HFF-Myc (cell line): Measurements from ENCODE around the gene KMT5C.

ENCODE experiments used
- DNase-seq: peaks from one replicate; pipeline ENCODE4 v3.0.0-alpha.2; 2011; ENCODE audit warnings: low read depth; ENCODE audit errors: extremely low read depth
- H3K4me3 ChIP-seq: replicated peaks from 2 replicates; pipeline ENCODE4 v1.5.1; 2011; ENCODE audit warnings: low read depth, mild to moderate bottlenecking, control low read depth, low read length
- TF ChIP-seq, protein P1 (sequence below): IDR thresholded peaks from 2 replicates; pipeline ENCODE4 v1.5.1; 2012; ENCODE audit warnings: mild to moderate bottlenecking, low read depth, low read length, control low read depth; ENCODE audit errors: missing control alignments

Gene KMT5C

DNA sequence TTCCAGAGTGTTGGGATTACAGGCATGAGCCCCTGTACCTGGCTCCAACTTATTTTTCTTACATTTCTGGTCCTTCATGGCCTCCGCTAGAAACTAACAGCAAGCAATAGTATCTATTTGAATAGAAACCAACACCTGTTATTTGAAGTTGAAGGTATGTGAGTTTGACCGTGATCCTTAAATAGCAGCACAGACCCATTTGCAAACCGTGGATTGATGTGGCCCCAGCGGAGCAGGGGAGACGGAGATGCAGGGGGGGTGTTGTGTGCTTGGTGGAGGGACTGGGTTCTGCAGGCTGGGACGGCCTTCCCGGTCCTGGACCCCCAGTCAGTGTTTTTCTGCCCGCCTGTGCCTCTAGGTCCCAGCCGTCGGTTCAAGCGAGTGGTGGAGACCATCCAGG, 31.4 kb upstream of the KMT5C start:
- DNase-seq, result no peak
- H3K4me3 ChIP-seq, result no peak overlapping the region
- TF ChIP-seq, protein P1, sequence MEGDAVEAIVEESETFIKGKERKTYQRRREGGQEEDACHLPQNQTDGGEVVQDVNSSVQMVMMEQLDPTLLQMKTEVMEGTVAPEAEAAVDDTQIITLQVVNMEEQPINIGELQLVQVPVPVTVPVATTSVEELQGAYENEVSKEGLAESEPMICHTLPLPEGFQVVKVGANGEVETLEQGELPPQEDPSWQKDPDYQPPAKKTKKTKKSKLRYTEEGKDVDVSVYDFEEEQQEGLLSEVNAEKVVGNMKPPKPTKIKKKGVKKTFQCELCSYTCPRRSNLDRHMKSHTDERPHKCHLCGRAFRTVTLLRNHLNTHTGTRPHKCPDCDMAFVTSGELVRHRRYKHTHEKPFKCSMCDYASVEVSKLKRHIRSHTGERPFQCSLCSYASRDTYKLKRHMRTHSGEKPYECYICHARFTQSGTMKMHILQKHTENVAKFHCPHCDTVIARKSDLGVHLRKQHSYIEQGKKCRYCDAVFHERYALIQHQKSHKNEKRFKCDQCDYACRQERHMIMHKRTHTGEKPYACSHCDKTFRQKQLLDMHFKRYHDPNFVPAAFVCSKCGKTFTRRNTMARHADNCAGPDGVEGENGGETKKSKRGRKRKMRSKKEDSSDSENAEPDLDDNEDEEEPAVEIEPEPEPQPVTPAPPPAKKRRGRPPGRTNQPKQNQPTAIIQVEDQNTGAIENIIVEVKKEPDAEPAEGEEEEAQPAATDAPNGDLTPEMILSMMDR, result no peak

DNA sequence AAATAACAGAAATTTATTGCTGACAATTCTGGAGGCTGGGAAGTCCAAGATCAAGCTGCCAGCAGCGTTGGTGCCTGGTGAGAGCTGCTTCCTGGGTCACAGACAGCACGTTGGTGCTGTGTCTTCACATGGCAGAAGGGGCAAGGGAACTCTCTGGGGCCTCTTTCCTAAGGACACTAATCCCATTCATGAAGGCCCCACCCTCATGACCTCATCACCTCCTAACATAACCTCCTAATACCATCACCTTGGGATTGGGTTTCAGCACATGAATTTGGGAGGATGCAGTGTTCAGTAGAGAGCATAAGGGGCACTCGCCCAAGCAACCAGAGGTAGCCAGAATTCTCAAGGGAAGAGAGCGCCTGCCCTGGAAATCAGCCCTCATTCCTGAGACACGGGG, 30.2 kb upstream of the KMT5C start:
- TF ChIP-seq, protein P1, result no peak
- no peak overlapping the region for H3K4me3 ChIP-seq
- DNase-seq, result no peak

DNA sequence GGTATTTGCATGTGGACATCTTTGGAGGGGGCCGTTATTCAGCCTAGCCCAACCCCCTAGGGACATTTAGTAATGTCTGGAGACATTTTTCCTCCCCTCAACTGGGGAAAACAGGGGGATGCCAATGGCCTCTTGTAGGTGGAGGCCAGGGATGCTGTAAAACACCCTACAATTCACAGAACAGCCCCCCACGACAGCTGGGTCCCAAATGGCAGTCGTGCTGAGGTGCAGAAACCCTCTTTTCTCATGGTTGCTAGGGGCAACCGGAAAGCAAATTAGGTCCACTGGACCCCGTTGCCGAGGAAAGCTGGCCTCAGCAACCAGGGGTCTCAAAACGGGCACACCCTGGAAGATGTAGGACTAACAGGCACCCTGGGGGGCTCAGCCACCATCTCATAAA, 29.2 kb upstream of the KMT5C start:
- no peak overlapping the region for H3K4me3 ChIP-seq
- TF ChIP-seq, protein P1, result no peak
- no peak for DNase-seq

DNA sequence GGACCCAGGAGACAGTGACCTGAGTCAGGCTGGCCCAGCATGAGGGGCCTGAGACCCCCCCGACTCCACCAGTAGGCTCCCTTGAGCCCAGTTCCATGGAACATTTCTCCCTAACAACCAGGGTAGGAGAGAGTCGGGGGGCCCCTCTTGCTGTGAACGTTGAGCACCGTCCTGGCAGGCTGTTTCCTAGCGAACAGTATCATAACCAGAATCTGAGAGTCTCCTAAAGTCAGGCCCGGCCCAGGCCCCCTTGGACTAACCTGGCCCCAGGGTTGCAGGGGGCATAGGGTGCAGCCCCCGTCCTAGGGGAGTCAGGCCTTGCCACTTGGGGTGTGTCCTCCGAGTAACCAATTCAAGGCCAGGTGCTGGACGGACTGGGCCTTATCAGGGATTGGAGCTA, 28.3 kb upstream of the KMT5C start:
- DNase-seq, result no peak
- no peak overlapping the region for H3K4me3 ChIP-seq
- TF ChIP-seq, protein P1, result no peak

DNA sequence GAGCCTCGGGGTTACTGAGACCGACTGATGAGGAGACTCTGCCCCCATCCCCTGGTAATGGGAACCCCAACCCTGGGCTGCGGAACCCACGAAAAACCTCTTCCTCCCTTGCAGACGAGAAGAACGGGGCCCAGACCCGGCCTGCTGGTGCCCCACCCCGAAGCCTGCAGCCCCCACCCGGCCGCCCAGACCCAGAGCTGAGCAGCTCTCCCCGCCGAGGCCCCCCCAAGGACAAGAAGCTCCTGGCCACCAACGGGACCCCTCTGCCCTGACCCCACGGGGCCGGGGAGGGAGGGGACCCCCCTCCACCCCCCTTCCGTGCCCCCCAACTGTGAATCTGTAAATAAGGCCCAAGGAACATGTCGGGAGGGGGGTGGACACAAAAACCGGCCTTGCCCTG, 27.9 kb upstream of the KMT5C start:
- TF ChIP-seq, protein P1, result no peak
- no peak for DNase-seq
- H3K4me3 ChIP-seq, result no peak overlapping the region

DNA sequence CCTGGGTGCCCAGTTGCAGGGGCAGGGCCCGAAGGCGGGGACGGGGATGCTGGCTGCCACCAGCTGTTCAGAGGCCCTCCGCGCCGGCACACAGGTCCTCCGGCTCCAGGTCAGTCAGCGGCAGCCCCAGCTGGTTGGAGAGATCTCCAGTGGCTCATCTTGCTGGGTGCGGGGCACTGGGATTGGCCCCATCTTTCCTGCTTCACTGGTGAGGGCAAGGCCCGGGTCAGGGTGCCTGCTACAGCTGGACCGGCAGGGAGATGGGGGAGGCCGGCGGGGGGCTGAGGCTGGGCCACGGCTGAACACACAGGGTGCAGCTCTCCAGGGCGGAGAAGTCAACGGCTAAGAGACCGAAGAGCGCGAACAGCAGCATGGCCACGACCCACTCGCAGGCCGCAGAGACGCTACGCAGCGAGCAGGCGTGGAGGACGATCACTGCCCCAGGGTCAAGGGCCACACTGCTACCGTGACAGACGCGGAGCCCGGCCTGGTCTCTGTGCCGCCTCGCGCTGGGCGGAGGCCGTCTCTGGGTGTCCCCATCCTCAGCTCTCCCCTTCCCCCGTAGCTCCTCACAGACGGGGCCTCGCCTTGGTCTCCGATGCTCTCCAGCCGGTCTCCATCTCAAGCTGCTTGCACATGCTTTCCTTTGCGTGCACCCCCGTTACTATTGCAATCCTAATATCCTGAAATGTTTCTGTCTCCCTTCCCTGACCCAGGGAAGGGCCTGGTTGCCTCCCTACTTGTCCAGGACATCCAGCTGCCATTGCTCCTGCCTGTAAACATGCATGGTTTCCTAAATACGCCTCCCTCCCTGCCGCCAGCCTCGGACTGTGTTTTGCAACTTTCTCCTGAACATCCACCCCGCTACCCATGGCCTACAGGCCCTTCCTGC, 26.8 kb upstream of the KMT5C start:
- no peak for DNase-seq
- no peak overlapping the region for H3K4me3 ChIP-seq
- TF ChIP-seq, protein P1, result no peak
